ENCODE data around the gene HNRNPM. TPM values are rescaled to one million over a fixed set of nuclear protein-coding genes. Genes with fewer than 3 reads are reported as not detected.
"Not testable (repeated sequence)": the region's sequence is repeated elsewhere in the genome, so short reads cannot be mapped to it uniquely, and the experiment has no call there.

The HNRNPM gene
- total RNA-seq, 1 donor from 2014 or later: 320 TPM

DNA sequence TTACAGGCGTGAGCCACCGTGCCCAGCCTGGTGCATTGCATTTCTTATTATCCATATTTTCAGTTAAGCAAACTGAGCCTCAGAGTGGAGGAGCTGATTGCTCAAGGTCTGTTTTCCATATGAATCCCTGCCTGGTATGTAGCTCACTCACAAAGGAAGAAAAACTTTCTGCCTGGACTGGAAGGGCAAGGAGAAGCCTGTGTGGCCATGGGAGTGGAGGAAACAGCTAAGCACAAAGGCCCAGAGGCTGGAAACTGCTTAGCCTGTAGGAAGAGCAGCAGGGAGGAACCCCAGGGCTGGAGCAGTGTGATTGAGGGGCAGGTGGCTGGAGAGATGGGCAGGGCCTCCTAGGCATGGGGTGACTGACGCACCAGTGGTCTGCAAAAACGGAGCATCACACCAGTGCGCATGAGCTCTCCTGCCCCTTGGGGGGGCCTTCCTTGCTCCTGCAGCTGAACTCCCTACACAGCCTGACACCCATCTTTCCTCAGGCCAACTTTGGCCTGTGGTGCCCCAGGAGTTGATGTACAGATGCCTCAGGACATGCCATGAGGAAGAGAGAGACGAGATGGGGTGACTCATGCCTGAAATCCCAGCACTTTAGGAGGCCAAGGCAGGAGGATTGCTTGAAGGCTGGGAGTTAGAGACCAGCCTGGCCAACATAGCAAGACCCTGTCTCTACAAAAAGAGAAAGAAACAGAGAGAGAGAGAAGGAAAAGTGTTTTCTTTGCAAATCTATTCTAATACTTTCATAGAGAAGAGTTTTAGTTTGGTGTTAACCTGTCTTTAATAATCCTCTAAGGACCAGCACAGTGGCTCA lies 2.8 kb upstream of the HNRNPM start:
- TF ChIP-seq CTCF (IDR thresholded peaks at IDR 0.05; ENCODE audit: unreplicated experiment): no peak
- H3K27me3 Mint-ChIP-seq: no peaks in the 10 kb centered on the region
- no peaks in the 10 kb centered on the region for H3K9me3 Mint-ChIP-seq (ENCODE audit: low read depth)
- H3K36me3 Mint-ChIP-seq (ENCODE audit: insufficient read depth): peaks cover 3% of the 10 kb centered on the region
- H3K4me3 Mint-ChIP-seq (ENCODE audit: low read depth): no peak overlapping the region
- no peak for DNase-seq (ENCODE audit: low spot score, unreplicated experiment)
- H3K4me1 Mint-ChIP-seq (ENCODE audit: low read depth): peaks cover 20% of the 10 kb centered on the region
- no peak overlapping the region for H3K27ac Mint-ChIP-seq

DNA sequence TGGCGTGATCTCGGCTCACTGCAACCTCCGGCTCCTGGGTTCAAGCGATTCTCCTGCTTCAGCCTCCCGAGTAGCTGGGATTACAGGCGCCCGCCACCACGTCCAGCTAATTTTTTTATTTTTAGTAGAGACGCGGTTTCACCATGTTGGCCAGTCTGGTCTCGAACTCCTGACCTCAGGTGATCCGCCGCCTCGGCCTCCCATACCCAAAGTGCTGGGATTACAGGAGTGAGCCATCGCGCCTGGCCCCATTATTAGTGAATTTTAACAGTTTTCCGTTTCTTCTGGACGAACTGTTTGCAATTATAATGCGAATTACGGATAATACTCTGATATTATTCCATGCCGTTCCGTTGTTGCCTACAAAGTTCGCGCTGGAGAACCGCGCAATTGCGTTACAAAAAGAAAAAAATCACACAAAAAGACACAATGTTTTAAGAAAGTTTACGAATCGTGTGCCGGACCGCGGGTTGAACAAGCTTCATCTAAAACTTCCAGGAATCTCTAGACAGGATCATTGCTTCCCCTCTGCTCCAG lies 567 bp upstream of the HNRNPM start:
- not testable (repeated sequence) for DNase-seq (ENCODE audit: low spot score, unreplicated experiment); H3K27me3 Mint-ChIP-seq; H3K9me3 Mint-ChIP-seq (ENCODE audit: low read depth)
- peaks cover 13% of the 10 kb centered on the region for H3K36me3 Mint-ChIP-seq (ENCODE audit: insufficient read depth)
- peak overlapping the region; percentile 95 for H3K4me3 Mint-ChIP-seq (ENCODE audit: low read depth)
- peak overlapping the region; percentile 99 for H3K27ac Mint-ChIP-seq
- peaks cover 37% of the 10 kb centered on the region for H3K4me1 Mint-ChIP-seq (ENCODE audit: low read depth)

- Mint-ChIP-seq H3K27me3 (no peaks in the 10 kb centered on the region), H3K4me3 (ENCODE audit: low read depth) (peak overlapping the region; percentile 95), H3K4me1 (ENCODE audit: low read depth) (peaks cover 44% of the 10 kb centered on the region), H3K36me3 (ENCODE audit: insufficient read depth) (peaks cover 13% of the 10 kb centered on the region), H3K9me3 (ENCODE audit: low read depth) (no peaks in the 10 kb centered on the region), H3K27ac (peak overlapping the region; percentile 98)
- DNase-seq (ENCODE audit: low spot score, unreplicated experiment): peak; percentile 47
- no peak for TF ChIP-seq CTCF (IDR thresholded peaks at IDR 0.05; ENCODE audit: unreplicated experiment)
Observed at GRCh38 chr19:8445488-8446001, 770 bp downstream of the HNRNPM start.

DNA sequence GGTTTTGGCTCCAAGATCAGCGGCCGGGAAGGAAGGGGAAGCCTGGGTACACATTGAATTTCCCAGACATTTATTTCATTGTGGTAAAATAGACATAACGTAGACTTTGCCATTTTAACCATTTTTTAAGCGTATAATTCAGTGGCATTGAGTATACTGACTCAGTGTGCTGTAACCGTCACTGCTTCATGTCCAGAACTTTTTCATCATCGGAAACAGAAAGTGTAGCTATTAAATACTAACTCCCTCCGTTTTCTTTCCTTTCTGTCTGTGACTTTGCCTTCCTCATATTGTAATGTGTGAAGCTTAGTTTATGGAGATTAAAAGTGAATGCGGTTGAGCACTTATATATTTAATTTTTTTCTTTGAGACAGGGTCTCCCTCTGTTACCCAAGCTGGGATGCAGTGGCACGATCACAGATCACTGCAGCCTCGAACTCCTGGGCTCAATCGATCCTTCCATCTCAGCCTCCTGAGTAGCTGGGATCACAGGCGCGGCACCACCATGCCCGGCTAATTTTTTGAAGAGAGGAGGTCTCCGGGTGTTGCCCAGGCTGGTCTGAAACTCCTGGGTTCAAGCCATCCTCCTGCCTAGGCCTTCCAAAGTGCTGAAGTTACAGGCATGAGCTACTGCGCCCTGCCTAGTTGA lies 1.4 kb downstream of the HNRNPM start:
- Mint-ChIP-seq H3K4me1 (ENCODE audit: low read depth) (peaks cover 46% of the 10 kb centered on the region), H3K27ac (peak overlapping the region; percentile 98), H3K36me3 (ENCODE audit: insufficient read depth) (peaks cover 13% of the 10 kb centered on the region), H3K9me3 (ENCODE audit: low read depth) (no peaks in the 10 kb centered on the region), H3K27me3 (no peaks in the 10 kb centered on the region), H3K4me3 (ENCODE audit: low read depth) (peak overlapping the region; percentile 95)
- DNase-seq (ENCODE audit: low spot score, unreplicated experiment): no peak
- no peak for TF ChIP-seq CTCF (IDR thresholded peaks at IDR 0.05; ENCODE audit: unreplicated experiment)

GRCh38 chr19:8449830-8450229 lies 5.1 kb downstream of the HNRNPM start:
- Mint-ChIP-seq H3K27me3 (no peaks in the 10 kb centered on the region), H3K4me3 (ENCODE audit: low read depth) (peak overlapping the region; percentile 16), H3K9me3 (ENCODE audit: low read depth) (no peaks in the 10 kb centered on the region), H3K36me3 (ENCODE audit: insufficient read depth) (peaks cover 20% of the 10 kb centered on the region), H3K4me1 (ENCODE audit: low read depth) (peaks cover 65% of the 10 kb centered on the region), H3K27ac (peak overlapping the region; percentile 64)
- TF ChIP-seq CTCF (IDR thresholded peaks at IDR 0.05; ENCODE audit: unreplicated experiment): no peak
- no peak for DNase-seq (ENCODE audit: low spot score, unreplicated experiment)

All from progenitor cell of endocrine pancreas (in vitro differentiated cells).